ENCODE results near the gene B4GALT5. TPM values are rescaled to one million over a fixed set of nuclear protein-coding genes. Genes with fewer than 3 reads are reported as not detected.
A peak's percentile ranks its signal among the peaks of the same experiment; 100 is the strongest.
"Not testable (repeated sequence)": the region's sequence is repeated elsewhere in the genome, so short reads cannot be mapped to it uniquely, and the experiment has no call there.

The B4GALT5 gene
- total and polyA plus RNA-seq, 4 donors = 8.3 to 38.3 (median 22.3) TPM

DNA sequence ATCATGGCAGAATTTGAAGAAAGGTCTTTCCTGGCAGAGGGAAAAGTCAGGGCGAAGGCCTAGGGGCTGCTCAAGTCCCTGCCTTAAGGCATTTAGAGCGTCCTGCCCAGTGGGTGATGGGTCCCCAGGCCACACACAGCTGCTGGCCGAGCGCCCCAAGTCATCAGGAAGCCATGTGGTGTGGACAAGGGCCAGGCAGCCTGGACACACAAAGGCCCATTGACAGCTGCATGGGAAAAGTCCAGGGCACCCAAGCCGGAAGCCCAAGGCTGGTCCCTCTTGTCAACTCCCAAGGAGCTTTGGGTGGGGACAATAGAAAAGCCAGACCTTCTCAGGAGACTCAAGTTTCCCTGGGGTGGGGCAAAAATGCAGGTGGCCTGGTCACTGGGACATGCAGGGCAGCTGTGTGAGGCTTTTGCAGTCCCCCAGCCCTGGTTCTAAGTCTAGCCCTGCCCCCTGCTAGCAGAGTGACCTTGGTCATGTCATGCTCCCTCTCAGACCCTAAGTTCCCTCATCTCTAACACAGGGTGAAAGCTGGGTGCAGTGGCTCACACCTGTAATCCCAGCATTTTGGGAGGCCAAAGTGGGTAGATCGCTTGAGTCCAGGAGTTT, 101.4 kb downstream of the B4GALT5 start:
- H3K36me3 ChIP-seq (ENCODE audit: control insufficient read depth in 1 of 2, insufficient read depth in 2 of 2, low read length in 1 of 2) = no peaks in the 10 kb centered on the region
- DNase-seq (no peak), ATAC-seq (ENCODE audit: low FRiP score) (no peak)
- H3K4me3 ChIP-seq (ENCODE audit: low read length in 2 of 2) = no peak overlapping the region
- H3K27me3 ChIP-seq (ENCODE audit: control insufficient read depth in 1 of 2, insufficient read depth in 2 of 2, low read length in 1 of 2) = no peaks in the 10 kb centered on the region
- H3K27ac ChIP-seq (ENCODE audit: low read depth in 1 of 2, low read length in 2 of 2) = no peak overlapping the region
- H3K4me1 ChIP-seq (ENCODE audit: control insufficient read depth in 1 of 2, insufficient read depth in 2 of 2, low read length in 2 of 2) = no peaks in the 10 kb centered on the region
- 83 to 84% methylated on average over 6 of the region's 6 CpGs for WGBS, 2 donors
- no peaks in the 10 kb centered on the region for H3K9me3 ChIP-seq (ENCODE audit: control insufficient read depth, low read length)
- intact Hi-C loops (cut with DNase I) = loop anchor here (5.0 kb wide), 4 partner anchors 205 to 315 kb away; no protein-coding TSS in a partner anchor

DNA sequence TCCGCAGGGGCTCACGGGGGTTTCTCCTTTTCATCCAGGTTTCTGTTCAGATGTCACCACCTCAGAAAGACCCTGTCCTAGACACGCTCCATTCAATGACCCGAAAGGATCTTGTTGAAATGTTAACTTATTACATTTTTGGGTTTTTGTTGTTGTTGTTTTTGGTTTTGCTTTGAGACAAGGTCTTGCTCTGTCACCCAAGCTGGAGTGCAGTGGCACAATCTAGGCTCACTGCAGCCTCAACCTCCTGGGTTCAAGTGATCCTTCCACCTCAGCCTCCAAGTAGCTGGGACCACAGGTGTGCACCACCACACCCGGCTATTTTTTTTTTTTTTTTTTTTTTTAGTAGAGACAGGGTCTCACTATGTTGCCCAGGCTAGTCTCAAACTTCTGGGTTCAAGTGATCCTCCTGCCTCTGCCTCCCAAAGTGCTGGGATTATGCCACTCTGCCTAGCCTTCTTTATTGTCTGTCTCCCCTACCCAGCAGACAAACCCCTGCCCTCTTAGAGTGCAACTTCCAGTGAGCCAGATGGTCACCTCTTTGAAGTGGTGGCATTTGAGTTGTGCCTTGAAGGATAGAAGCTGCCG, 102.0 kb downstream of the B4GALT5 start:
- not testable (repeated sequence) for H3K27ac ChIP-seq (ENCODE audit: low read depth in 1 of 2, low read length in 2 of 2); H3K27me3 ChIP-seq (ENCODE audit: control insufficient read depth in 1 of 2, insufficient read depth in 2 of 2, low read length in 1 of 2); DNase-seq; H3K36me3 ChIP-seq (ENCODE audit: control insufficient read depth in 1 of 2, insufficient read depth in 2 of 2, low read length in 1 of 2); H3K4me1 ChIP-seq (ENCODE audit: control insufficient read depth in 1 of 2, insufficient read depth in 2 of 2, low read length in 2 of 2); H3K9me3 ChIP-seq (ENCODE audit: control insufficient read depth, low read length); H3K4me3 ChIP-seq (ENCODE audit: low read length in 2 of 2); ATAC-seq (ENCODE audit: low FRiP score)
- intact Hi-C loops (cut with DNase I) = loop anchor here (1.0 to 5.0 kb wide), 7 partner anchors 206 to 317 kb away; no protein-coding TSS in a partner anchor
- WGBS, 2 donors = 67 to 68% methylated on average over 6 of the region's 6 CpGs

GRCh38 chr20:49610691-49611538, 102.8 kb downstream of the B4GALT5 start:
- DNase-seq (peak; percentile 79 to 92), ATAC-seq (ENCODE audit: low FRiP score) (peak; percentile 88)
- intact Hi-C loops (cut with DNase I) = loop anchor here (1.0 to 5.0 kb wide), 7 partner anchors 206 to 318 kb away; no protein-coding TSS in a partner anchor
- 16 to 21% methylated on average over 35 to 48 of the region's 48 CpGs for WGBS, 2 donors
- Histone ChIP-seq H3K4me3 (ENCODE audit: low read length in 2 of 2) (no peak overlapping the region), H3K27ac (ENCODE audit: low read depth in 1 of 2, low read length in 2 of 2) (no peak overlapping the region), H3K9me3 (ENCODE audit: control insufficient read depth, low read length) (no peaks in the 10 kb centered on the region), H3K36me3 (ENCODE audit: control insufficient read depth in 1 of 2, insufficient read depth in 2 of 2, low read length in 1 of 2) (no peaks in the 10 kb centered on the region), H3K27me3 (ENCODE audit: control insufficient read depth in 1 of 2, insufficient read depth in 2 of 2, low read length in 1 of 2) (no peaks in the 10 kb centered on the region), H3K4me1 (ENCODE audit: control insufficient read depth in 1 of 2, insufficient read depth in 2 of 2, low read length in 2 of 2) (no peaks in the 10 kb centered on the region)

GRCh38 chr20:49608752-49609670, 104.7 kb downstream of the B4GALT5 start:
- peaks cover 0 to 2% of the 10 kb centered on the region in 2 donors for H3K4me1 ChIP-seq (ENCODE audit: control insufficient read depth in 1 of 2, insufficient read depth in 2 of 2, low read length in 2 of 2)
- H3K4me3 ChIP-seq (ENCODE audit: low read length in 2 of 2) = no peak overlapping the region
- no peak overlapping the region for H3K27ac ChIP-seq (ENCODE audit: low read depth in 1 of 2, low read length in 2 of 2)
- ATAC-seq (ENCODE audit: low FRiP score) (peak; percentile 79), DNase-seq (peak; percentile 70 to 91)
- intact Hi-C loops (cut with DNase I) = loop anchor here (1.0 to 5.0 kb wide), 3 partner anchors 68 to 277 kb away; no protein-coding TSS in a partner anchor
- H3K27me3 ChIP-seq (ENCODE audit: control insufficient read depth in 1 of 2, insufficient read depth in 2 of 2, low read length in 1 of 2) = no peaks in the 10 kb centered on the region
- H3K36me3 ChIP-seq (ENCODE audit: control insufficient read depth in 1 of 2, insufficient read depth in 2 of 2, low read length in 1 of 2) = no peaks in the 10 kb centered on the region
- 11% methylated on average over 17 of the region's 17 CpGs for WGBS, 2 donors
- no peaks in the 10 kb centered on the region for H3K9me3 ChIP-seq (ENCODE audit: control insufficient read depth, low read length)

DNA sequence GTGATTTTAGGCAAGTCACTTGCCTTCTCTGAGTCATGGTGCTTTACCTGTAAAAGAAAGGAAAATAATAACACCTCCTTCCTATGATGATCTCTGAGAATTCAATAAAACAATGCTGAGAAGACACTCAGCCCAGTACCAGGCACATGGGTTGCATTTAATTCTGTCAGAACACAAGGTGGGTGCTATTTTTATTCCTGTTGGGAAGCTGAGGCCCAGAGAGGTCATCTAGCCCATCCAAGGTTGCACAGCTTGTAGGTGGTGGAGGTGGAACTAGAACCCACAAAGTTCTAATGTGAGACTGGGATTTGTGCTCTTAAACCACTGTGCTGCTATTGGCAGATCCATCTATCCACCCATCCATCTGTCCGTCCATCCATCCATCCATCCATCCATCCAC, 106.1 kb downstream of the B4GALT5 start:
- DNase-seq = no peak
- no peak for ATAC-seq (ENCODE audit: low FRiP score)
- Histone ChIP-seq H3K4me3 (ENCODE audit: low read length in 2 of 2) (no peak overlapping the region), H3K36me3 (ENCODE audit: control insufficient read depth in 1 of 2, insufficient read depth in 2 of 2, low read length in 1 of 2) (no peaks in the 10 kb centered on the region), H3K9me3 (ENCODE audit: control insufficient read depth, low read length) (no peaks in the 10 kb centered on the region), H3K27me3 (ENCODE audit: control insufficient read depth in 1 of 2, insufficient read depth in 2 of 2, low read length in 1 of 2) (no peaks in the 10 kb centered on the region), H3K4me1 (ENCODE audit: control insufficient read depth in 1 of 2, insufficient read depth in 2 of 2, low read length in 2 of 2) (peaks cover 0 to 2% of the 10 kb centered on the region in 2 donors), H3K27ac (ENCODE audit: low read depth in 1 of 2, low read length in 2 of 2) (no peak overlapping the region)
- WGBS, 2 donors = 89 to 95% methylated on average over 1 of the region's 1 CpG
- intact Hi-C loops (cut with DNase I) = loop anchor here in 1 of 2 donors (5.0 kb wide), 1 partner anchor 275 kb away; no protein-coding TSS in a partner anchor

DNA sequence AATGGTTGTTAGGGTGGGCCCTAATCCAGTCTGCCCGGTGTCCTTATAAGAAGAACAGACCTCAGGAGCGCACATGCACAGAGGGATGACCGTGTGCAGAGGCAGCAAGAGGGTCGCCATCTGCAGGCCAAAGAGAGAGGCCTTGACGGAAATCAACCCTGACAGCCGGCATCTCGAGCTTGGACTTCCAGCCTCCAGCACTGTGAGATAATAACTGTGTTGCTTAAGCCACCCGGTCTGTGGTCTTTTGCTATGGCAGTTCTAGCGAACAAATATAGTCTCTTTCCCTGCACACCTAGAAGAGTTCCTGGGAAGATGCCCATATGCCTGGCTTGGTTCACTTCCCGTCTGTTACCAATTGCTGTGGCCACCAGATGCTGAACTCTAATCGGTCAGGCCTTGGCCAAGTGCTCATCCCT, 110.5 kb downstream of the B4GALT5 start:
- peaks cover 0 to 2% of the 10 kb centered on the region in 2 donors for H3K4me1 ChIP-seq (ENCODE audit: control insufficient read depth in 1 of 2, insufficient read depth in 2 of 2, low read length in 2 of 2)
- no peak overlapping the region for H3K27ac ChIP-seq (ENCODE audit: low read depth in 1 of 2, low read length in 2 of 2)
- no peaks in the 10 kb centered on the region for H3K9me3 ChIP-seq (ENCODE audit: control insufficient read depth, low read length)
- H3K36me3 ChIP-seq (ENCODE audit: control insufficient read depth in 1 of 2, insufficient read depth in 2 of 2, low read length in 1 of 2) = no peaks in the 10 kb centered on the region
- intact Hi-C loops (cut with DNase I) = no loop called here
- WGBS, 2 donors = 78 to 79% methylated on average over 11 of the region's 11 CpGs
- ATAC-seq (ENCODE audit: low FRiP score) (no peak), DNase-seq (no peak)
- H3K27me3 ChIP-seq (ENCODE audit: control insufficient read depth in 1 of 2, insufficient read depth in 2 of 2, low read length in 1 of 2) = no peaks in the 10 kb centered on the region
- H3K4me3 ChIP-seq (ENCODE audit: low read length in 2 of 2) = no peak overlapping the region

GRCh38 chr20:49602345-49603208, 111.1 kb downstream of the B4GALT5 start:
- ATAC-seq (ENCODE audit: low FRiP score) = no peak
- intact Hi-C loops (cut with DNase I) = no loop called here
- Histone ChIP-seq H3K4me3 (ENCODE audit: low read length in 2 of 2) (no peak overlapping the region), H3K27me3 (ENCODE audit: control insufficient read depth in 1 of 2, insufficient read depth in 2 of 2, low read length in 1 of 2) (no peaks in the 10 kb centered on the region), H3K27ac (ENCODE audit: low read depth in 1 of 2, low read length in 2 of 2) (no peak overlapping the region), H3K4me1 (ENCODE audit: control insufficient read depth in 1 of 2, insufficient read depth in 2 of 2, low read length in 2 of 2) (peaks cover 0 to 2% of the 10 kb centered on the region in 2 donors), H3K9me3 (ENCODE audit: control insufficient read depth, low read length) (no peaks in the 10 kb centered on the region), H3K36me3 (ENCODE audit: control insufficient read depth in 1 of 2, insufficient read depth in 2 of 2, low read length in 1 of 2) (no peaks in the 10 kb centered on the region)
- DNase-seq = no peak
- WGBS, 2 donors = 79 to 85% methylated on average over 9 of the region's 9 CpGs
